Measurements from ENCODE around the gene APRT. TPM values are rescaled to one million over a fixed set of nuclear protein-coding genes. Genes with fewer than 3 reads are reported as not detected.

Gene APRT
- total RNA-seq, 4 donors from 2014 or later: 81.6 to 221 (median 149) TPM

DNA sequence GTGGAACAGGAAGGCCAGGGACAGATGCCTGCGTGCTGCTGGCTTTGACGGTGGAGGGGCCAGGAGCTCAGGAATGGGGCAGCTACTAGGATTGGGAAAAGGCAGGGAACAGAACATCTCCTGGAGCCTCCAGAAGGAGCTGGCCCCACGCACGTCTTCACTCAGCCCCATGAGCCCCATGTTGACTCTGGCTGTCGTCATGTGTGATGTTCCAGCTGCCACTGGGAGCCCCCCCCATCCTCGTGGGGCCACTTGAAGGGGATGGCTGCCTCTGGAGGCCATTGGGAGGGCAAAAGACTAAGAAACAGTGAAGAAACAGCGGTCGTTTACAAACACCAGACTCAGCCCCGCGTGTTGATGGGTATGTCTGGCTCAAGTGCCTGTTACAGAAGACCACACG is 18.5 kb upstream of the APRT start:
- peak; percentile 41 for DNase-seq
- in situ Hi-C loops (cut with MboI; ENCODE audit: low pct_ligation_motif_present in 1 of 4, low pct_unique_long_range_greater_than_20kb in 1 of 4, low sequenced_read_pairs in 3 of 4): no loop called here
- H3K4me3 ChIP-seq: no peak overlapping the region
- H3K4me1 ChIP-seq: peaks cover 0 to 11% (median 4%) of the 10 kb centered on the region in 4 donors
- H3K27ac ChIP-seq: peak overlapping the region in 2 of 4 donors; percentile 25 to 55
- intact Hi-C loops (cut with DNase I; ENCODE audit: low total_unique reads): no loop called here
- H3K27me3 ChIP-seq: no peaks in the 10 kb centered on the region
- peaks cover 0 to 8% (median 0%) of the 10 kb centered on the region in 4 donors for H3K36me3 ChIP-seq
- 40 to 60% methylated on average over 1 to 10 of the region's 11 CpGs for WGBS, 2 donors (ENCODE audit: low coverage in 1 of 2)
- H3K9me3 ChIP-seq: no peaks in the 10 kb centered on the region
- TF ChIP-seq EP300 (IDR thresholded peaks at IDR 0.05; ENCODE audit: low read depth): peak; percentile 43
- TF ChIP-seq POLR2AphosphoS5 (IDR thresholded peaks at IDR 0.05): peak in 2 of 3 donors; percentile 53 to 73
- TF ChIP-seq, protein P1, sequence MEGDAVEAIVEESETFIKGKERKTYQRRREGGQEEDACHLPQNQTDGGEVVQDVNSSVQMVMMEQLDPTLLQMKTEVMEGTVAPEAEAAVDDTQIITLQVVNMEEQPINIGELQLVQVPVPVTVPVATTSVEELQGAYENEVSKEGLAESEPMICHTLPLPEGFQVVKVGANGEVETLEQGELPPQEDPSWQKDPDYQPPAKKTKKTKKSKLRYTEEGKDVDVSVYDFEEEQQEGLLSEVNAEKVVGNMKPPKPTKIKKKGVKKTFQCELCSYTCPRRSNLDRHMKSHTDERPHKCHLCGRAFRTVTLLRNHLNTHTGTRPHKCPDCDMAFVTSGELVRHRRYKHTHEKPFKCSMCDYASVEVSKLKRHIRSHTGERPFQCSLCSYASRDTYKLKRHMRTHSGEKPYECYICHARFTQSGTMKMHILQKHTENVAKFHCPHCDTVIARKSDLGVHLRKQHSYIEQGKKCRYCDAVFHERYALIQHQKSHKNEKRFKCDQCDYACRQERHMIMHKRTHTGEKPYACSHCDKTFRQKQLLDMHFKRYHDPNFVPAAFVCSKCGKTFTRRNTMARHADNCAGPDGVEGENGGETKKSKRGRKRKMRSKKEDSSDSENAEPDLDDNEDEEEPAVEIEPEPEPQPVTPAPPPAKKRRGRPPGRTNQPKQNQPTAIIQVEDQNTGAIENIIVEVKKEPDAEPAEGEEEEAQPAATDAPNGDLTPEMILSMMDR (IDR thresholded peaks at IDR 0.05): no peak
- TF ChIP-seq POLR2A (IDR thresholded peaks at IDR 0.05): no peak

DNA sequence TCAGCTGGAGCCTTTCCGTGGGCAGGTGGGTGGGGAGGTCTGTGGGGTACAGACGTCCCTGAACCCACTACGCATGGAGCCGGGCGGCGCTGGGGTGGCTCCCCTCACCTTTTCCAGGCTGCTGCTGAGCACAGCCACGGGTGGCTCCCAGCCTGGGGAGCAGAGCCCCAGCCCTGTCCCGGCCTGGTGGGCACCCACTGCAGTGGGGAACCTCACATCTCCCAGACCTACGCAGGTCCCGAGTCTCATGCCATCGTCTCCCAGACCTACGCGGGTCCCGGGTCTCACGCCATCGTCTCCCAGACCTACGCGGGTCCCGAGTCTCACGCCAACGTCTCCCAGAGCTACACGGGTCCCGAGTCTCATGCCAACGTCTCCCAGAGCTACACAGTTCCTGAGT is 17.0 kb upstream of the APRT start:
- H3K27ac ChIP-seq: no peak overlapping the region
- intact Hi-C loops (cut with DNase I; ENCODE audit: low total_unique reads) (no loop called here), in situ Hi-C loops (cut with MboI; ENCODE audit: low pct_ligation_motif_present in 1 of 4, low pct_unique_long_range_greater_than_20kb in 1 of 4, low sequenced_read_pairs in 3 of 4) (no loop called here)
- whole genome bisulfite sequencing, 2 donors (ENCODE audit: low coverage in 1 of 2): 87 to 90% methylated on average over 3 to 24 of the region's 24 CpGs
- H3K4me1 ChIP-seq: peaks cover 0 to 11% (median 4%) of the 10 kb centered on the region in 4 donors
- H3K4me3 ChIP-seq: no peak overlapping the region
- DNase-seq: no peak
- TF ChIP-seq EP300 (IDR thresholded peaks at IDR 0.05; ENCODE audit: low read depth) (no peak), POLR2A (IDR thresholded peaks at IDR 0.05) (no peak), POLR2AphosphoS5 (IDR thresholded peaks at IDR 0.05) (no peak)
- TF ChIP-seq, protein P1 (IDR thresholded peaks at IDR 0.05): no peak
- H3K27me3 ChIP-seq: no peaks in the 10 kb centered on the region
- H3K36me3 ChIP-seq: peaks cover 0 to 8% (median 0%) of the 10 kb centered on the region in 4 donors
- no peaks in the 10 kb centered on the region for H3K9me3 ChIP-seq

- Histone ChIP-seq H3K4me1 (peaks cover 0 to 11% (median 4%) of the 10 kb centered on the region in 4 donors), H3K27me3 (no peaks in the 10 kb centered on the region), H3K36me3 (peaks cover 0 to 8% (median 0%) of the 10 kb centered on the region in 4 donors), H3K27ac (no peak overlapping the region), H3K4me3 (no peak overlapping the region), H3K9me3 (no peaks in the 10 kb centered on the region)
- in situ Hi-C loops (cut with MboI; ENCODE audit: low pct_ligation_motif_present in 1 of 4, low pct_unique_long_range_greater_than_20kb in 1 of 4, low sequenced_read_pairs in 3 of 4) (no loop called here), intact Hi-C loops (cut with DNase I; ENCODE audit: low total_unique reads) (no loop called here)
- 92% methylated on average over 21 of the region's 21 CpGs; no CpG with 5 or more reads in 1 of the 2 donors for WGBS, 2 donors (ENCODE audit: low coverage in 1 of 2)
- TF ChIP-seq POLR2A (IDR thresholded peaks at IDR 0.05) (no peak), POLR2AphosphoS5 (IDR thresholded peaks at IDR 0.05) (no peak), EP300 (IDR thresholded peaks at IDR 0.05; ENCODE audit: low read depth) (no peak)
- TF ChIP-seq, protein P1 (IDR thresholded peaks at IDR 0.05): no peak
- DNase-seq: no peak
These were observed 16.0 kb upstream of the APRT start for GRCh38 chr16:88827727-88828126.

DNA sequence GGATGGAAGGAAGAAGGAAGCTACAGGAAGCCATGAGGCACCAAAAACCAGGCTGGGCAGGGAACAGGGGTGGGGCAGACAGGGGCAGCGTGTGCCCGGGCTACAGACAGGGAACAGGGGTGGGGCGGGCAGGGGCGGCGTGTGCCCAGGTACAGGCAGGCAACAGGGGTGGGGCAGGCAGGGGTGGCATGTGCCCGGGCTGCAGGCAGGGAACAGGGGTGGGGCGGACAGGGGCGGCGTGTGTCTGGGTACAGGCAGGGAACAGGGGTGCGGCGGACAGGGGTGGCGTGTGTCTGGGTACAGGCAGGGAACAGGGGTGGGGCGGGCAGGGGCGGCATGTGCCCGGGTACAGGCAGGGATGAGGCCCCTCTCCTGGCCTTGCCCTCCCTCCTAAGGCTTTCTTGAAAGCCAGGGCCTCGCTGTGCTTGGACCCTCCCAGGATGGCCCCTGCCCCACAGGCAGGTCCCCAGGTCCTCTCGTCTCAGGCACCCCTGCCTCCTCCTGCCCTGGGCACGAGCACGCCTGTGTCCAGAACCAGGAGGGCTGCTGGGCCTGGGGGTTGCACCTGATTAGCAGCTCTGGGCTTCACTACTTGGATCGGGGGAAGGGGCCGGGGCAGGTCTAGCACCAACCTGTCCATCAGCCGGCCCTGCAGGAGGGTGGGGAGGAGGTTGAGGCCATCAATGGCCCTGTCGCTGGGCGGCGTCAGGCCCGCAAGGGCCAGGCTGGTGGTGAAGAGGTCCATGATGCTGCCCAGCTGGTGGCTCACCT is 14.5 kb upstream of the APRT start:
- peak; percentile 73 for DNase-seq
- H3K27me3 ChIP-seq: no peaks in the 10 kb centered on the region
- H3K4me3 ChIP-seq: no peak overlapping the region
- H3K27ac ChIP-seq: peak overlapping the region in 3 of 4 donors; percentile 8 to 46 (median 40)
- H3K36me3 ChIP-seq: peaks cover 0 to 14% (median 3%) of the 10 kb centered on the region in 4 donors
- intact Hi-C loops (cut with DNase I; ENCODE audit: low total_unique reads): no loop called here
- 71% methylated on average over 19 of the region's 26 CpGs; no CpG with 5 or more reads in 1 of the 2 donors for WGBS, 2 donors (ENCODE audit: low coverage in 1 of 2)
- in situ Hi-C loops (cut with MboI; ENCODE audit: low pct_ligation_motif_present in 1 of 4, low pct_unique_long_range_greater_than_20kb in 1 of 4, low sequenced_read_pairs in 3 of 4): no loop called here
- no peaks in the 10 kb centered on the region for H3K9me3 ChIP-seq
- TF ChIP-seq EP300 (IDR thresholded peaks at IDR 0.05; ENCODE audit: low read depth) (no peak), POLR2A (IDR thresholded peaks at IDR 0.05) (no peak), POLR2AphosphoS5 (IDR thresholded peaks at IDR 0.05) (no peak)
- TF ChIP-seq, protein P1 (IDR thresholded peaks at IDR 0.05): no peak
- H3K4me1 ChIP-seq: peaks cover 0 to 11% (median 4%) of the 10 kb centered on the region in 4 donors

Data from transverse colon (tissue), 4 donors.